T1000 (cell line): ENCODE data around the gene MTHFD1.

Source experiments
- DNase-seq: peaks from one replicate; lab custom pipeline; 2025; ENCODE audit warnings: mixed read lengths; lab: John Stamatoyannopoulos, UW

The MTHFD1 gene

GRCh38 chr14:64407329-64407728, 19.2 kb downstream of the MTHFD1 start:
- DNase-seq = no peak

- DNase-seq = no peak
These were observed 21.2 kb downstream of the MTHFD1 start for GRCh38 chr14:64409126-64409920.

- DNase-seq = no peak
These were observed 22.1 kb downstream of the MTHFD1 start for GRCh38 chr14:64410084-64410774.

- DNase-seq = no peak
These were observed 22.8 kb downstream of the MTHFD1 start for GRCh38 chr14:64411001-64411400.

- DNase-seq = no peak
These were observed 24.1 kb downstream of the MTHFD1 start for GRCh38 chr14:64412237-64412636.

GRCh38 chr14:64416348-64416932, 28.3 kb downstream of the MTHFD1 start:
- no peak for DNase-seq

GRCh38 chr14:64417055-64417770, 29.1 kb downstream of the MTHFD1 start:
- DNase-seq = no peak

- no peak for DNase-seq
These were observed 29.6 kb downstream of the MTHFD1 start for GRCh38 chr14:64417771-64418125.

GRCh38 chr14:64419003-64419402, 30.9 kb downstream of the MTHFD1 start:
- no peak for DNase-seq

GRCh38 chr14:64421166-64421565, 33.0 kb downstream of the MTHFD1 start:
- DNase-seq = no peak

GRCh38 chr14:64422005-64422404, 33.9 kb downstream of the MTHFD1 start:
- DNase-seq = no peak

- DNase-seq = no peak
These were observed 34.6 kb downstream of the MTHFD1 start for GRCh38 chr14:64422756-64423155.

GRCh38 chr14:64423987-64424386, 35.8 kb downstream of the MTHFD1 start:
- DNase-seq = no peak

GRCh38 chr14:64434528-64434927, 46.4 kb downstream of the MTHFD1 start:
- no peak for DNase-seq

- DNase-seq = no peak
These were observed 50.2 kb downstream of the MTHFD1 start for GRCh38 chr14:64438181-64438841.

GRCh38 chr14:64439141-64439540, 51.0 kb downstream of the MTHFD1 start:
- DNase-seq = no peak

GRCh38 chr14:64440494-64440893, 52.3 kb downstream of the MTHFD1 start:
- no peak for DNase-seq

- no peak for DNase-seq
These were observed 54.3 kb downstream of the MTHFD1 start for GRCh38 chr14:64442300-64442988.

GRCh38 chr14:64444140-64444539, 56.0 kb downstream of the MTHFD1 start:
- DNase-seq = no peak

GRCh38 chr14:64444984-64445845, 57.1 kb downstream of the MTHFD1 start:
- DNase-seq = no peak
